ENCODE results near the gene SAMD15.
"Not testable (repeated sequence)": the region's sequence is repeated elsewhere in the genome, so short reads cannot be mapped to it uniquely, and the experiment has no call there.

SAMD15 gene

DNA sequence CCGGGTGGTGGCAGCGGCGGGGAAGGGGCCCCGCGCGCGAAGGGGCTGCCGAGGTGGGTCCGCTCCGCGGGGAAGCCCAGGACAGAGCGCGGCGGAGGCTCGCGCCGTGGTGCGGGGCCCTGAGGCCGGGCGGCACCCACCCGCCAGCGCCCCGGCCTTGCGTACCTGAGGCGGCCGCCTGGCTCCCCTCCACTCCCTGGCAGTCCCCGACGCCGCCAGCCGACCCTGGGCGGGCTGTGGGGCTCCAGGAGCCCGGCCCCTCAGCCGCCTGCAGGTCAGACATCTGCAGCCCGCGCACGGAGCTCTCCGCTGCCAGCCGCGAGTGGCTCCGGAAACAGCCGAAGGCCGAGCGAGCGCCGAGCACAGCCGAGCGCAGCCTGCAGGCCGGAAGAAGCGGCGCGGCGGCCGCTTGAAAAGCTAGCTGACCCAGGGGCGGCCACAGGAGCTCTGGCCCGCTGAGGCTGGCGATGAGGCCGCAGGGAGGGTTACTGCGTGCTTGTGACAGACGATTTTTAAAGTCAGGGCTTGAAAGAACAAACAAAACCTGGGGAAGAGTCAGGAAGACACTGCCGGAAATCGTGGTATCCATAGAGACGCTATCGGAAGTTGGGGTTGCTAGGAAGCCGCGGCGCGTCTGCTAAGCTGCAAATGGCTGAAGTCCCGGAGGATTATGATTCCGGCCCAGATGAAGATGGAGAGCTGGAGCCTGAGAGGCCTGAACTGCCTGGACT, at the start of gene SAMD15, which contains the start of gene TMED8:
SAMD15 (plus strand) TSS at position 609 of the 731 bp plus-strand sequence; CDS start at position 649, 40 bp downstream.
TMED8 (minus strand) TSS at position 324 of the 731 bp plus-strand sequence; CDS start at position 283, 41 bp downstream.
- DNase-seq (ENCODE audit: low read depth in 2 of 2): peak; percentile 65 to 67

DNA sequence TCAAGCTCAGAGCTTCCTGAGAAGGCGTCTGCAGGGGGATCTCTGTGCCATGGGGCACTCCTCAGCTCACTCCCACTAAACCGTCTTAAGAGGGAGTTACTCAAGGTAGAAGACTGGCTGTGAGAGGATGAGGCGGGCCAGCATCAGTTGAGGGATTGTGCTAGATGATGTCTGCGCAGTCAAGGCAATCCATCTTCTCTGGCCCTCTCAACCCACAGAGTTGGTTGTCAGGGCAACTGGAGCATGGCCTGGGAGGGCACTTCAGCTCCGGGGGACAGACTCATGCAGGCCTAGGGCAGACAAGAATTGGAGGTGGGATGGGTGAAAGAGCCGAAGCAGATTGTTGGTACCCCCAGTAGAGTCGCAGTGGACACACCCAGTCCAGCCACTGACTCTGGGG, 47.3 kb upstream of the SAMD15 start:
- no peak for DNase-seq (ENCODE audit: low read depth in 2 of 2)

DNA sequence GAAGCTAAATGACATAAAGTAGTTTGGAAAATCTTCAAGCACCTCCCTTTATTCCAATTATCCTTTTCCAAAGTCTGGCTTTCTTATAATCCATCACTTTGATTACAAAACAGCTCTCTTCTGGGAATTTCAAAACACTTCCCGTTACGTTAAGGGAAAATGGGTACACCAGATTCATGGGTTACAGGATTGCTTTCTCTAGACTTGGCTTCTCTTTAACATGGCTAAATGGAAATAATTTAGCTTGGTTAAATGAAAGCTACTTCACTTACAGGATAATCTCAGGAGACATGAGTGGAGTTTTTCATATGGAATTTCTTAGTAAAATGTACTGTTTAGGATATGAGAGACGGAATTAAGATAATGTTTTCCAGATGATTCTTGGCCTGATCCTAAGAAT, 41.6 kb upstream of the SAMD15 start:
- no peak for DNase-seq (ENCODE audit: low read depth in 2 of 2)

DNA sequence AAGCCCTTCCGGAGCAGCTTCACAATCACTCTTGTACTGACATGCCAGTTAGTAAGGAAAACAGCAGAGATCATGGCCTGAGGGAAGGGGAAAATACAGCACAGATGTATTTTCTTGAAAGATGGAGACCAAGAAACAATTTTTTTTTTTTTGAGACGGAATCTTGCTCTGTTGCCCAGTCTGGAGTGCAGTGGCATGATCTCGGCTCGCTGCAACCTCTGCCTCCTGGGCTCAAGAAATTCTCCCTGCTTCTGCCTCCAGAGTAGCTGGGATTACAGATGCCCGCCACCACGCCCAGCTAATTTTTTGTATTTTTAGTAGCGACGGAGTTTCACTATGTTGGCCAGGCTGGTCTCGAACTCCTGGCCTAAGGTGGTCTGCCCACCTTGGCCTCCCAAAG, 39.9 kb upstream of the SAMD15 start:
- DNase-seq (ENCODE audit: low read depth in 2 of 2): not testable (repeated sequence)

DNA sequence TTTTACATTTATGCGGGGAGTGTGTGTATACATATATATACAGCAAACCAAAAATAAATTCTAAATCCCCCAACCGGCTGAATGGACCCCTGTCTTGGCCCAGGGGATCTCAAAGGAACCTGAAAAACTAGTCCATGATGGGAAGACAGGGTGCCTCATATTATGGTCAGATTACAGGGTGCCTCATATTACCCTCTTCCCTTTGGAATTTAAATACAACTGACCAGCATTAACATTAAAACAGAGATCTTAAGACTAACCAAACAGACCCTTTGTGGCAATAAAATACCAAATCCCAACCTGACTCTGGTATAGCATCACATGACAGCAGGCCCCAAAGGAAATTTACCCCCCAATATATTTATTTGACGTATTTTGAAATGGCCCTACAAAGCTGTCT, 39.3 kb upstream of the SAMD15 start:
- no peak for DNase-seq (ENCODE audit: low read depth in 2 of 2)

DNA sequence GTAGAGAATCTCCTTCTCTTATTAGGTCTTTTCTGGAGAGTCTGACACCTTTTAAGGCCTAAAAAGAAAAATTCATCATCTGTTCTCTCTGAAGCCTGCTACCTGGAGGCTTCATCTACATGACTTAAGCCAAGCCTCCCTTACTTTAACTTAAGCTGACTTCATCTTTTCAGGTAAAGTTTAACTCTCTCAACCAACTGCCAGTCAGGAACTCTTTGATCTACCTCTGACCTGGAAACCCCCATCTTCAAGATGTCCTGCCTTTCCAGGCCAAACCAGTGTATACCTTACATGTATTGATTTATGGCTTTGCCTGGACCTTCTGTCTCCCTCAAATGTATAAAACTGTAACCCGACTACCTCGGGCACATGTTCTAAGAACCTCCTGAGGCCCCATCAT, 38.9 kb upstream of the SAMD15 start:
- no peak for DNase-seq (ENCODE audit: low read depth in 2 of 2)

DNA sequence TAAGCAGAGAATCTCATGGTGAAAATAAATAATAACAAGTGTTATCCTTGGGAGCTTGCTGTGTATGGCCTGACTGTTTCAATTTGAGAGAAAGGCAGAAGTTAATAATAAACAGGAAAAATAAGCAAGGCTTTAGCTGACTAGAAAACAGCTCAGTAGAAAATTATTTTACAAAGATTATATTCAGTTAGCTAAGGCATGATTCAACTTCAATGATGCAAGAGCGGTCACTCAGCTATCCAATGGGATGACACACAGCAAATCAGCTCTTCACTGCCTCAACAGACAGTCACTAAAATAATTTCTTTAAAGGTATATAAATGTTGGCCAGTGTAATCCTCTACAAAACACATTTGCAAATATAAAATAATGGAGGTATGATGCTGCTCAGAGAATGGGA, 37.8 kb upstream of the SAMD15 start:
- DNase-seq (ENCODE audit: low read depth in 2 of 2): no peak

DNA sequence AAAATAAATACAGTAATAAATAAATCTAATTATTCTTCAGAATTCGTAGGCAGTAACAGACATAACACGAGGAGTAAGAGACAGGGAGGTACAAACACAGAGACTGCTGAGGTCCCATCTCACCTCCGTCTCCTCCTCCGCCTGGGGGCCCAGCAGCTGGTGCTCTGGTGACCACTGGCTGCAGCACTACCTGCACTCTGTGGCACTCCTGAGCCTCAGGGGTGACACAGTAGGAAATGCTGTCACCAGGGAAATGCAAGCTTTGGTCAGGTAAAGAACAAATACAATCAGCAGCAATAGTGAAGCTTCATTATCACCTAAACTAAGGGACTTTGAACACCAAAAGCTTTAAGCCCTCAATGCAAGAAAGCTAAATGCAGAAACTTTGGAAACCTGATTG, 36.8 kb upstream of the SAMD15 start:
- no peak for DNase-seq (ENCODE audit: low read depth in 2 of 2)

DNA sequence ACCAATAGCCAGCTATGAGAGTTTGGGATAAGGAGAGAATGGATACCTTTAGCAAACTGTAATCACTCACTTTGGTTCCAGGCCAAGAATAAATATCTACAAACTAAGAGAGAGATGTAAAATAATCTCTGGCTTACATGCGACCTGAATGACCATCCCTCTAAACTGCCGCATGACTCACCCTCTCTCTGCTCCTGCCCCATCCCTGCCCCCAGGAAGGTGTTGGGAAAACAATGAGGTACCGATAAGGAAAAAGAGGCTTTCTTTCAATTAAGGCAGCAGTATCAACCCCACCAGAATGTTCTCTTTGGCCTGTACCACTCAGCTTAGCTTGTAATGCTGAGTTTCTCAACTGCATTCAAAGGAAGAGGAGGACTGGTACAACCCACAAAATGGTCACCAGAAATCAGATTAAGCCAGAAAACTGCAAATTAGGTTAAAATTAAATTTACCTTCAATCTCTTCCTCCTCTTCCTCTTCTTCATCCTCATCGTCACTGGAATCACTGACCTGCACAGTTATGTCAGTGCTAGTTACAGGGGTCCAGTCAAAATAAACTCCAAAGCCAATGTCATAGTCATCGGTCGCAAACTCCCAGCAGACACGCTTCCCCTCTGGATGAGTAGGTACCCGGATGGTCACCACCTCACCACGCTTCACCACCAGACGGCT, 34.3 kb upstream of the SAMD15 start:
- DNase-seq (ENCODE audit: low read depth in 2 of 2): no peak

DNA sequence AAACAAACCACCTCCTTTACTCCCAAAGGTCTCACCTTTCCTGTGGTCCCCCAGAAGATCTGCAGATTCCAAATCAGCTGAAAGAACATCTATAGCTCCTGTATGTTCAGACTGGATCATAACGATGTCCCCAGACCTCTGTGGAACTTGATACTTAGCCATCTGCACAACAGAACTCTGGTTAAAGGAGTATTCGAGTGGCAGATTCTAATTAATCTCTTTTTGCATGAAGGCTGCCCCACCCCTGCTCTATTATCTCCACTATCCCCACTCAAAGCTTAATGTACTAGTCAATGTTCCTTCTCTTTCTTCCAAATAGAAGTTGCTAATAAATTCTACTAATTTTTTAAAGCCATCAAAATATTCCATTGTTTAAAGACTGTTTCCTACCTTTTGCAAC, 33.5 kb upstream of the SAMD15 start:
- DNase-seq (ENCODE audit: low read depth in 2 of 2): no peak

DNA sequence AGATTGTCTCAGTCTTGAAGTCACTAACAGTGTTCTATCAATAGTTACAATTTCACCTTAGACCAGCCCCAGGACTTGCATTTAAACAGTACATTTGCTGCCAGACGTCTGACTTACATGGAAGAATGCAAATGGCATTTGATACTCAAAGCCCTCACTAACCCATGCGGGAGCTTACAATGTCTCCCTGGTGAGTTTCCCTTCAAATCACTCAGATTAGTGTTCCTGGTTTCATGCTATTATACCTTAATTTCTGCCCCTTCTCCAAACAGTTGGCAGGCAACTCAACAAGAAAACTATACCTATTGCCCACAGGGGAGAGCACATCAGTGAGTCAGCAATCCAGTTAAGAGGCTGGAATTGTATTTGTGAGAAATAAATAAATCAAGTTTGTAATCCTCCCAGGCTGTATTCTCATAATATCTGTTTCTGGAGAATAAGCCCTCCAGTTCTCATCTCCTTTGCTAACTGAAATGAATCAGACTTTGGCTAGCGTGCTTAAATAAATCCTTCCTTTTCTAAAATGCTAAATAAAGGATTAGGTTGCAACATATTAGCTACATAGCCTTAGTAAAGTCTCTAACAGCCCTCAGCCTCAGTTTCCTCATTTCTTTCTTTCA, 32.7 kb upstream of the SAMD15 start:
- DNase-seq (ENCODE audit: low read depth in 2 of 2): no peak

DNA sequence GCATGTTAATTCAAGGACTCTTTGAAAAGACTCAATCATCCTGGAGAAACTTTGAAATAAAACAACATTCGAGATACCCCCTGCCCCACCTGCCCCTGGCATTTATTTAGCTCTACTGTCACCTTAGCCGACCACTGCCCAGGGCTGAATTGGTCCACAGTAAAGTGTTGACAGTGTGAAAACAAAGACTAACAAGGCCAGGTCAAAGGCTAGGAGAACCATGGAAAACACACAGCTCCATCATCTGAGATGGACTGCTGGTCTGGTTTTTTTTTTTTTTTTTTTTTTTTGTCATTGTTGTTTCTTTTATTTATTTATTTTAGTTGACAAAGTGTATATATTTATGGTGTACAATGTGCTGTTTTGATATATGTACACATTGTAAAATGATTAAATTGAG, 30.7 kb upstream of the SAMD15 start:
- DNase-seq (ENCODE audit: low read depth in 2 of 2): no peak

DNA sequence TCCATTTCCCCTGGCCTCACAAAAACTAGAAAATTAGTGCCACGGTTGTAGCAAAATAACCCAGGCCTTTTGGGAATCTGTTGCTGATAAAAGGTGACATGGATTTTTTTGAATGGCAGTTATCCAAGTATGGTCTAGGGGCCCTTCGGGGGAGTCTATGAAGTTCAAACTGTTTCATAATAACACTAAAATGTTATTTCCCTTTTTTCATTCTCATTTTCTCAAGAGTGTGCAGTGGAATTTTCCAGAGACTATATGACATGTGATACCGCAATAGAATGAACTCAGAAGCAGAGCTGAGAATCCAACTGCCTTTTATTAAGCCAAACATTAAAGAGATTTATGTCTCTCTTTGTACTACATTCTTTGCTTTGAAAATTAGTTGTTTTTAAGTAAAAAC, 29.4 kb upstream of the SAMD15 start:
- DNase-seq (ENCODE audit: low read depth in 2 of 2): no peak

DNA sequence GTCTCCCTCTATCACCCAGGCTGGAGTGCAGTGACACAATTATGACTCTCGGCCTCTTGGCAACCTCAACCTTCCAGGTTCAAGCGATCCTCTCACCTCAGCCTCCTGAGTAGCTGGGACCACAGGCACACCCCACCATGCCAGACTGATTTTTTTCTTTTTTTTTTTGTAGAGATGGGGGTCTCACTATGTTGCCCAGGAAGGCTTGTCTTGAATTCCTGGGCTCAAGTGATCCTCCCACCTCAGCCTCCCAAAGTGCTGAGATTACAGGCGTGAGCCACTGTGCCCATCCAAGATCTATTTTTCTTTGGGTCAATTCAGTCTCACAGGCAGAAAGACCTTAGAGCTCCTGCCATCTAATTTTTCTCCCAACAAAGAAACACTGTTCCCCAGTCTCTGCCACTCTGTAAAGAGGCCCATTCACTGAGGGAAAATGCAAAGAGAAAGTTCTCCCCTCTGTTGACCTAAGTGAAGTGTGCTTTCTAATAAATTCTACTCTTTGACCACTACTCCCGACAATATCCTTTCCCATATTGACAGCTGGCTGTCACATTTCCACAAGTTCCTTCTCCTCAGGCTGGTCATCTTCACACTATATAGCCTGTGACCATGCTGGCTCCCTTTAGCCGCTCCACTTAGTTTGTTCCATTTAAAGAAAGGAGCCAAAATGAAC, 23.6 kb upstream of the SAMD15 start:
- DNase-seq (ENCODE audit: low read depth in 2 of 2): no peak

DNA sequence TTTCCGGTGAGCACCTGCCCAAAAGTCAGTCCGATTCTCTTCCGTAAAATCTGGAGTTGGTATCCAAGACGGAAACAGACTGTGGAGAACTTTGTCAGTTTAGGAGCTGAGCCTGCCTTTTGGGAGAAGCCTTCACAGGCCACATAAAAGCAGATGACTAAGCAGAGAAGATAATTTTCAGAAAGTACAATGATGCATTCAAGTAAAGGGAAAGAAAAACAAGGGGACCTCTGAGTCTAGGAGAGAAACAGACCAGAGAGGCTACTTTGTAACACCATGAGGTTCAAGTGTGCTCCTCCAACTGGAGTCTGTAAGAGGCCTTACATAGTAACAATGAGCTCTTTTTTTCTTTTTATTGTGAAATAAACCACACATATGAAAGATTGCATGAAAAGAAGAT, 21.4 kb upstream of the SAMD15 start:
- DNase-seq (ENCODE audit: low read depth in 2 of 2): no peak

DNA sequence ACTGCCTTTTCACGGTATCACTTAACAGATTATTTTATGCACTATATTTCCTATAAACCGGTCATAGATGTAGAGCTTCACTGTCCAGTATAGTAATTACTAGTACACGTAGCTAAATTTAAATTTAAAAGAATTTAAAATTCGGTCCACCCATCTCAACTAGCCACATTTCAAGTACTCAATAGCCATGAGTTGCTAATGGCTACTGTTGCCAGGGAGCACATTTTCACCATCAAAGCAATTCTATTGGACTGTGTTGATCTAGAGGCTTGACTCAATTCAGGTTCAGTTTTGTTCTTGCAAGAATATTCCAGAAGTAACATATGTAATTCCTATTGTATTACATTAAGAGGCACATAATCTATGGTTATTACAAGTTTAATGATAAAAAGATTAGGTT, 20.3 kb upstream of the SAMD15 start:
- DNase-seq (ENCODE audit: low read depth in 2 of 2): no peak

DNA sequence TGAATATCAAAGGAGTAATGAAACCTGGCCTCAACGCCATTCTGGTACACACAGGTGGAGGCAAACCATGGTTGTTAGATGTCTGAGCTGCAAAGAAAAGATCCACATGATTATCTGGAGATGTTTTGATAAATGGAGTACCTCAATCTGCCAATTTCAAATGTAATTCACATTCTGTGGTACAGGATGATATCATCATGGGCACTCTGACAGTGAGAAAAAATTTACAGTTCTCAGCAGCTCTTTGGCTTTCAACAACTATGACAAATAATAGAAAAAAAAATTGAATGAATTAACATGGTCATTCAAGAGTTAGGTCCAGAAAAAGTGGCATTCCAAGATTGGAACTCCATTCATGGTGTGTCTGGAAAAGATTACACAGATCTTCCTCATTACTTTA, 17.6 kb upstream of the SAMD15 start:
- no peak for DNase-seq (ENCODE audit: low read depth in 2 of 2)

DNA sequence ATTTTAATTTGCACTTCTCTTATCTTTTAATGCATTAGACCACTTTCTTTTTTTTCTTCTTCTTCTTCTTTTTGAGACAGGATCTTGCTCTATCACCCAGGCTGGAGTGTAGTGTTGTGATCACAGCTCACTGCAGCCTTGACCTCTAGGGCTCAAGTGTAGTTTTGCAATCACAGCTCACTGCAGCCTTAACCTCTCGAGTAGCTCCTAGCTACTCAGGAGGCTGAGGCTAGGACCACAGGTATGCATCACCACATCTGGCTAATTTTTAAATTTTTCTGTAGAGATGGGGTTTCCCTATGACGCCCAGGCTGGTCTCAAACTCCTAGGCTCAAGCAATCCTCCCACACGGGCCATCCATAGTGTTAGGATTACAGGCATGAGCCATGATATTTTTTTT, 13.0 kb upstream of the SAMD15 start:
- DNase-seq (ENCODE audit: low read depth in 2 of 2): no peak

DNA sequence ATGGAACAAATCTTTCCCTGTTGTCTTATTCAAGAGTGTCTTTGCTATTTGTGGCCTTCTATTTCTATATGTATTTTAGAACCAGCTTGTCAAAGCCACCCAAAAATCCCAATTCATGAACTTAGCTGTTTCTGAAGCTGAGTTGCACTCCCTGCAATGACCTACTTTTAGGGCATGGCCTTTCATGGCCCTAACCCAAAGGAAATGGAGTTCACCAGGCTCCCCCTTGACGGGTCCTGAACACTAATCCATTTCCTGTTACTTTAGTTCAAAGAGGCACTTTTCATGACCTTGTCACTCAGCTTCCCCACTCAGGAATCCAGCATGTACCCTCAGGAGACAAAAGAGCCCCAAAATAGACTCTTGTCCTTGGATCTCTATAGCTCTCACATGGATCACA, 7.9 kb upstream of the SAMD15 start:
- no peak for DNase-seq (ENCODE audit: low read depth in 2 of 2)

DNA sequence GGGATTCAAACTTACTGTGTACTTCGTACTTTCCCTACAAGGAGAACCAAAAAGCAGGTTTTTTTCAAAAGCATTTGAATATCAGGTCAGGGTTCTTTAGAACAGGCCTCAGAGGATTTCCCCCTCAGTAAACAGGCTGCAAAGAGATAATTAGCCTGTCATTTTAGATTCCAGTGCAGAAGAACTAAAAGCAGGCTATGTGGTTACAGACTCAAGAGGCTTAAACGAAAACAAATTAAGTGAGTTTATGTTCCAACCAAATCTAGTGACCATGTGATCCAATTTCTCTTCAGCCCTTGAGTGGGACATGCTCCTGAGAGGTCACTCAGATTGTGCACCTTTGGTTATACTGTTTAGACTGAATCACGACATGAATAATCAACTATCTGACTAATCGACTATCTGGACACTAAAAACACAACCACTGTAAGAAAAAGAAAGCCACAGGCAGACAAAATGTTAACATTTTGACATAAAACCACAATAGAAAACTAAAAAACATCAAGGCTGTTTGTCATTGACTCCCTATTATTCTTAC, 4.8 kb upstream of the SAMD15 start:
- DNase-seq (ENCODE audit: low read depth in 2 of 2): no peak

DNA sequence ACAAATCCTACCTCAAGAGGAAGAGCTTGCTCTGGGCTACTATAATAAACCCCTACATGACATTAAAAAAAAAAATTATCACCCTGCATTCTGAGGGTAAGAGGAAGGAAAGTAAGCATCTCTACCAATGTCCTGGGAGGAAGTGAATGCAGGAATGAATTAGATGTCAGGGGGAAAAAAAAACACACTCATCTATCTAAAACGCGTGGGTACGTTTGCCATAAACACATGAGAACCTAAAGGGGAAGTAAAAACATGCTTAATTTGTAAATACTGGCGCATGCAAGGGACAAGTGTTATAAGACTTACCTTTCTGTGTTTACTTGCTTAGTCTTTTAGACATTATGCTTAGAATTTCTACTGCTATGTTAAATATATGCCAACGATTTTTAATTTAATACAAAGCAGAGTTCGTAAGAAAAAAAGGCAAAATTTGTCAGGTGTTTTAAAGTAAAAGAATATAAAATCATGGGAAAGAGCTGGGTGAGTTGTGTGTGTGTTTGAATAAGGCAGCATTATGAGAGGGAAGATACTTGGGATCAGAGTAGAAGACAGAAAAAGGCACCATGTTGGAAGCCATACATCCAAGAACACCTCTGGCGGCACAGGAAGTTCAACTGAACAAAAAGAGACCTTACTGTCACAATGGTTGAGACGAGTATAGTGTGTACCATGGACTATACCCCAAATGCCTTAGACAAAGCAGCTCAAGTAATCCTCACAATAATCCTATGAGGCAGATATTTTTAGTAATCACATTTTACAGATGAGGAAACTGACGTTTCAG, 1.8 kb upstream of the SAMD15 start:
- DNase-seq (ENCODE audit: low read depth in 2 of 2): no peak

Measured in stimulated activated CD8-positive, alpha-beta memory T cell treated with anti-CD3 and anti-CD28 coated beads, Interleukin-15, amount 100 ng/mL, for 4 hours (primary cell).